ENCODE data around the gene INCA1. TPM values are rescaled to one million over a fixed set of nuclear protein-coding genes. Genes with fewer than 3 reads are reported as not detected.

The INCA1 gene
- total RNA-seq, 1 donor from 2014 or later, result 2.8 TPM

DNA sequence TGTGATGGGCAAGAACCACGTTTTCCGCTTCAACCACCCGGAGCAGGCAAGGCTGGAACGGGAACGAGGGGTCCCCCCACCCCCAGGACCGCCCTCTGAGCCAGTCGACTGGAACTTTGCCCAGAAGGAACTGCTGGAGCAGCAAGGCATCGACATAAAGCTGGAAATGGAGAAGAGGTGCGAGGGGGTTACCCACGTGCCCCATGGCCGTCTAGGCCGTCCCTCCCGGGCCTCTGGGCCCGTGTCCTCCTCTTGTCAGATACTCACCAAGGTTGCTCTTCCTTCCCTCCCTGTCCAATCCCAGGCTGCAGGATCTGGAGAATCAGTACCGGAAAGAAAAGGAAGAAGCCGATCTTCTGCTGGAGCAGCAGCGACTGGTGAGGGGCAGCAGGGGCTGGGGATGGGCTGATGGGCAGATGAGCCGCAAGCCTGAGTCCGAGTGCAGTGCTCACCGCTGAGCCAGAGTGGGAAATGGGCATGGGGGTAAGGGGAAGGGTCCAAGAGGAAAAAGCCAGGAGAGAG, 23.2 kb upstream of the INCA1 start:
- ATAC-seq (ENCODE audit: poor library complexity), result no peak
- no peak for DNase-seq
- intact Hi-C loops (cut with DNase I), result no loop called here

DNA sequence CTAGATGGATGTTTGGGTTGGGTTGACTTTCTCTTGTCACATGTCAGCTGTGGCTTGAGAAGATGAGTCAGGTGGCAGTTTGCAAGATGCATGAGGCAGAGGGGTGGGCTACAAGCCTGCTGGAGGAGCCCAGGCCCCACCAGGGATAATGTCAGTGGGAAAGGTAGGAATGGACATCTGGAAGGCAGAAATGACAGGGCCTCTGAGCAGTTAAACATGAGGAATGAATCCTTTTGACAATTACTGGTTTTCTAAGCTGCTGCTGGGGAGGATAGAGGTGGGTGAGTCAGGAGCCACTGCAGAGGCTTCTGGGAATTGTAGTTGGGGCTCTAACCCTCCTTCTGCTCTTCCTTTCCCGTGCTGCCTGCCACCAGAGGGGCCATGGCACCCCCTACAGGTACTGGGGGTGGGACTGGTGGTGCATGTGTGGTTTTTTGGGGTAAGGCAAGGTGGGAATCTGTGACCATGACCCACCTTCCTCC, 22.2 kb upstream of the INCA1 start:
- intact Hi-C loops (cut with DNase I), result no loop called here
- no peak for ATAC-seq (ENCODE audit: poor library complexity)
- DNase-seq, result no peak

DNA sequence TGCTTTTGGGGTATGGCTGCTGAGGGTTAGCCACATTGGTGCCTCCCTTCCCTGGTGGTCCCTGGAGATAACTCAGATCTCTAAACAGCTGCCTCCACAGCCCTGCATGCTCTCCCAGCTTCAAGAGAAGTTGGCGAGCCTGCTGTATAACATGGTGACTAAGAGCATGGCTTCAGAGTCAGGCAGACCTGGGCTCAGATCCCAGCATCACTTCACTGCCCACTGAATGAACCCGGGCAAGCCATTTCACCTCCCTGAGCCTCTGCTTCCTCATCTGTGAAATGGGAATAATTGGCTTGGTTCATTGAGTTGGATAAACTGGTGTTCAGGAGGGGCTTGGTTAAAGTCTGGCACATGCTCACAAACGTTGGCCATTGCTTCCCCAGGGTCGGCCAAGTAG, 17.0 kb upstream of the INCA1 start:
- ATAC-seq (ENCODE audit: poor library complexity) (no peak), DNase-seq (no peak)
- intact Hi-C loops (cut with DNase I), result no loop called here

DNA sequence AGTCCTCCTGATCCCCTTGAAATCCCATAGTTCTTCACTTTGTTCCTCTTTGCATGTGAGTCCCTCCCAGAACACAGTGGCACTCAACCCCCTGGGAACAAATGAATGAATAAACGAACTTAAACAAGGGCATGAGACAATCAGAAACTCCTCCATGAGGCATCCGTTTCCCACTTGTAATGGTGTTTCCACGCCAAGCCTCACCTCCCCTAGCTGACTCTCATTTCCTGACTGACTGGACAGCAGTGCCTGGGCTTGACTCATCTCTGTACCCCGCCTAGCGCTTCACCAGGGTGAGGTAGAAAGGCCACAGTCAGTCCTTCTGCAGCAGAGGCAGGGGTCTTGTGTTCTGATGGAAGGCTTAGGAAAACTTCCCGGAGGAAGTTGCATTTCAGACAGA, 14.6 kb upstream of the INCA1 start:
- DNase-seq (no peak), ATAC-seq (ENCODE audit: poor library complexity) (no peak)
- intact Hi-C loops (cut with DNase I), result no loop called here

DNA sequence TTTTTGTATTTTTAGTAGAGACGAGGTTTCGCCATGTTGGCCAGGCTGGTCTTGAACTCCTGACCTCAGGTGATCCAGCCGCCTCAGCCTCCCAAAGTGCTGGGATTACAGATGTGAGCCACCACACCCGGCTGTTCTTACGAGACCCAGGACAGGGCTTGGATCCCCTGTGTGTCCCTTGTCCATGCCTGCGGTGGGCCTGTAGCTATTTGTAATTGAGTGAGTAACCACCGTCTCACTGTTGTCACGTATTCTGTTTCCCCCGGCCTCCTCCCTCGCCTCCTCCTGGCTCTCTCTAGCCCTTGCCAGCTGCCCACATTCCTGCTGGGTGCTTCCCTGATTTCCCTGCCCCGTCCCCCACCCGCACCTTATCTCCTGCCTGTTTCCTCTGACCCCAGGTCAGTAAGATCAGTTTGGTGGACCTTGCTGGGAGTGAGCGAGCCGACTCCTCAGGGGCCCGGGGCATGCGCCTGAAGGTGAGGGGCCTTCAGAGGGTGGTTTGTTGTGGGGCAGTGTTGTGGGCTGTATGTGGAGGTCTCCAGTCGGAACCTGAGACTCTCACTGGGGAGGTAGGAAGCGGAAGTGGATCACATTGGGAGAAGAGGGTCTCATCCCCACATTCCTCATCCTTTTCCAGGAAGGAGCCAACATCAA, 6.0 kb upstream of the INCA1 start:
- ATAC-seq (ENCODE audit: poor library complexity) (no peak), DNase-seq (no peak)
- intact Hi-C loops (cut with DNase I), result no loop called here

DNA sequence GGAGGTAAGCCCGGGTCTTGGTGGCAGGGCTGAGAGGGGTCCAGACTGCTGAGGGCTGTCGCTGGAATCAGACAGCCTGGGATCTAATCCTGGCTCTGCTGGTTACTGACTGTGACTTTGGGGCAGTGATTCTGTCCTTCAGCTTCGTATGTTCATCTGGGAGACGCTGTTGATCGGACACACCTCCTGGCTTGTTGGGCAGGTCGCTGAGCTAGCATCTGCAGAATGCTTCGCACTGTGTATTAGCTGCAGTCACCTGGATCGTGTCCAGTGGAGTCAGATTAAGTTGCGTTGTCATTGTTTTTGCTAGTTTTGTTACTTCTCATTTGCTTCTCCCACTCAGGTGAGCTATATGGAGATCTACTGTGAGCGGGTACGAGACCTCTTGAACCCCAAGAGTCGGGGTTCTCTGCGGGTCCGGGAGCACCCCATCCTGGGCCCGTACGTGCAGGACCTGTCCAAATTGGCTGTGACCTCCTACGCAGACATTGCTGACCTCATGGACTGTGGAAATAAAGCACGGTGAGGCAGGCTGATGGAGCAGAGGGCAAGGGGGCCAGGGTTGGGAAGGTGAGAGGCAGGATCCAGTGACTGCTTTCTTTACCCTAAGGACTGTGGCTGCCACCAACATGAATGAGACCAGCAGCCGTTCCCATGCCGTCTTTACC, 4.9 kb upstream of the INCA1 start:
- no peak for ATAC-seq (ENCODE audit: poor library complexity)
- DNase-seq, result no peak
- intact Hi-C loops (cut with DNase I), result no loop called here

DNA sequence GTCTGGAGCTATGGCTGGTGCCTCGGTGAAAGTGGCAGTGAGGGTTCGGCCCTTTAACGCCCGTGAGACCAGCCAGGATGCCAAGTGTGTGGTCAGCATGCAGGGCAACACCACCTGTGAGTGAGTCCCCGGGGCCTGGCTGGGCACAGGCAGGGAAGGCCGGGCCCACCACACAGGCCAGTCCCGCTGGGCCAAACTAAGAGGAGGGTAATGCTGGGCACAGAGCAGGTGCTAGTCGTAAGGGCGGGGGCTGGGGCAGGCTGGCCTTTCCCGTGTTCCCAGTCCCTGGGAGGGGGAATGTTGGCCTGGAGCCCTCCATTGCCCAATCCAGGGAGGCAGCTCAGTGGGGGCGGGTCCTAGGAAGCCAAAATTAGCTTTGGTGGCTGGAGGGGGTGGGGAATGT, 2.9 kb upstream of the INCA1 start:
- peak; percentile 63 for ATAC-seq (ENCODE audit: poor library complexity)

DNA sequence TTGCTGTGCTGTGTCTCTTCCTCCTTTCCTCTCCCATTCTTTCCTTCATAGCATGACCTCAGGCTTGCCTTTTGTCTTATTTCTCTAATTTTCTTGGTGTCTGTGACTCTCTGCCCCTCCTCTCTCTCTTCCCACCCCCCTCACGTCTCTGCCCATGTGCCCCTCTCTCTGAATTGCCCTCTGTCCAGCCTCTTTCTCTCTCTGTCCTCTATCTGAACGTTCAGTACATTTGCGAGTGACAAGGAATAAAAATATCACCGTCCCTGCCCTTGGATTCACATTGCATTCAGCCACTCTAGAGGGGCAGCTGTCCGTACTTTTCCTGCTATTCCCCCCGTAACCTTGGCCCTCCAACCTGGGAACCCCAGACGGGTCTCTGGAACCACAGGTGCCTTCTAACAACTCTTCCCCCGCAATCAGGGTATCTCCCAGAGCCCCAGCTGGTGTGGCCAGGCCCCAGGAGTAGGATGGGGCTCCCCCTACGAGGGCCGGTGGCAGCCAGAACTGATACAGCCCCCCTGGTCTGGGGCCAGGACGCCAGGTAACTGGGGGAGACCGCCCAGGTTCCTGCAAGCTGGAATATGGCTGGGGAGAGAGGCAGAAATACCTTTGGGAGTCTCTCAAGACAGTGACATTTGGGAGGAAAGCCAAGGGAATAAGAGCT, 2.2 kb upstream of the INCA1 start:
- intact Hi-C loops (cut with DNase I), result no loop called here
- ATAC-seq (ENCODE audit: poor library complexity), result peak; percentile 7
- DNase-seq, result no peak

More for the DNA sequence above, 2.9 kb upstream of the INCA1 start:
- intact Hi-C loops (cut with DNase I), result no loop called here
- DNase-seq, result peak; percentile 92

DNA sequence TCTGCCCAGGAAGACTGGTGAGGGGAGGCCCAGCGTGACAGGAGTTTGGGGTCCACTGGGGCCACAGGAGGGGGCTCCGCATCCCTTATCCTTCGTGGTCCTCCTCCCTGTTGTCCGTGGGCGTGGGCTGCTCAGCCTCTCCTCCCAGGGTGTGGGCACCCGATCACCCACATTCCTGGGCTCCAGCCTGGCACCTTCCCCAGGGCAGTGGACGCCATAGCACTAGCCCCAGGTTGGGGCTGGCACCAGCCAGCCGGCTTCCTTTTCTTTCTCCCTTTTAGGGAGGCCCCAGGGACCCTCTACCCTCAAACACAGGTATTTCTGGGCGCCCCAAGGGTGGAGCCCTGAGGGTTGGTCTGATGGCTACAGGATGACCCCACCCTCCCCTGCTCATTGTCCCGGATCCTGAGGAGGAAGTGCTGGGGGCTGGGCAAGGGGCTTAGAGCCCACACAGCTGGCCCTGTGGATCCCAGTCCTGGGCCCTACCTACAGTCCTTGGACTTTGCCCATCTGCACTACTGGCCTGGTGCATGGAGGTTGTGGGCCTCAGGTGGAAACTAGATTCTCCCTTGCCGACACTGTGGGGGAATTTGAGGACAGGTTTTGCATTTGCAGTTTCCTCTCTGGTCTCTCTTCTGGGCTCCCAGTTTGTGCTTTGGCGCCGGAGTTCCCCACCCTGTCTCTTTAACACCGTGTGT, 1.6 kb upstream of the INCA1 start:
- ATAC-seq (ENCODE audit: poor library complexity) (peak; percentile 1), DNase-seq (no peak)
- intact Hi-C loops (cut with DNase I), result no loop called here

DNA sequence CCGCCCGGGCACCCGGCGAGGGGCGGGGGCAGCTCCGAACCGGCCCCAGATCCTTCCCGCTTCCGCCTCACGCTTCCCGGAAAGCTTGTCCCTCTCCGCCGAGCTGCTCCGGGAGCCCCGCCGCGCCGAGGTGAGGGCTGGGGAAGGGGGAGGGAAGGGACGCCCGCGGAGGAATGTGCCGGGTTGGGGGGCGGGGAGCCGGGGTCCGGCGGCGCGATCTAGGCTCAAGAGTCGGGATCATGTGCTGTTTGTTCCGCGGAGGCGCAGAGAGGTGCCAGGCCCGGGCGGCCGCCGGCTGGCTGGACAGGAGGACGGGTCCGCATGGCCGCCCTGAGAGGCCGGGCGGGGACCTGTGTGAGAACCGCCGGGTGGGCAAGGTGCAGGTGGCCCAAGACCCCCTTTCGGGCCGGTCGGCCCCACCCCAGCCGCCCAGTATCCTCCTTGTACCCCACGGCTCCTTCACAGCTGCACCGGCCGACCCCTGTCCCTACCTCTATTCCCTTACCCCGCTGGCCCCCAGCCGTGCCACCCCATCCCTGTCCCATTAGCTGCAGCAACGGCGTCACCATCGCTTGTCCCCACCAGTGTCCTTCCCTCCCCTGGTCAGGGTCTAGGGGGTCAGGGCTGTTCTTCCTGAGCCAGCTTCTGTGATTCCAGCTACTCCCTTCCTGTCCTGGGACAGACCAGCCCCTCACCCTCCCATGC, 857 bp upstream of the INCA1 start:
- intact Hi-C loops (cut with DNase I), result no loop called here
- DNase-seq, result peak; percentile 75
- peak; percentile 23 for ATAC-seq (ENCODE audit: poor library complexity)

DNA sequence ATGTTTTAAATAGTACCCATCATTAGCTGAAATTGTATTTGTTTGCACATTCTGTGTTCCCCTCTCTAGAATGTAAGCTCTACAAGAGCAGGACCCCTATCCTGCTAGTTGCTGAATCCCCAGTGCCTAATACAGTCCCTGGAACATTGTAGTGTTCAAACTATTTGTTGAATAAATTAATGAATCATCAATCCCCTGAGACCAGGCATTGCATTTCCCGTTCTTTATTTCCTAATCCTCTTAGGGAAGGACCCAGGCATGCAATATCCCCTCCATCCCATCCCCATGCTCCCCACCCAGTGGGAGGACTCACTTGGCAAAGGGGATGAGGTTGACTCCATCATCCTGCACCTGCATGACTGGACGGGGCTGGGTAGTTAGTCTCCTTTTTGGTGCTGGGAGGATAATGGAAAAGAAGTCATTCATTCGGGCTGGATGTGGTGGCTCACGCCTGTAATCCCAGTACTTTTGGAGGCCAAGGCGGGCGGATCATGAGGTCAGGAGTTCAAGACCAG, 3.2 kb downstream of the INCA1 start:
- DNase-seq, result no peak

DNA sequence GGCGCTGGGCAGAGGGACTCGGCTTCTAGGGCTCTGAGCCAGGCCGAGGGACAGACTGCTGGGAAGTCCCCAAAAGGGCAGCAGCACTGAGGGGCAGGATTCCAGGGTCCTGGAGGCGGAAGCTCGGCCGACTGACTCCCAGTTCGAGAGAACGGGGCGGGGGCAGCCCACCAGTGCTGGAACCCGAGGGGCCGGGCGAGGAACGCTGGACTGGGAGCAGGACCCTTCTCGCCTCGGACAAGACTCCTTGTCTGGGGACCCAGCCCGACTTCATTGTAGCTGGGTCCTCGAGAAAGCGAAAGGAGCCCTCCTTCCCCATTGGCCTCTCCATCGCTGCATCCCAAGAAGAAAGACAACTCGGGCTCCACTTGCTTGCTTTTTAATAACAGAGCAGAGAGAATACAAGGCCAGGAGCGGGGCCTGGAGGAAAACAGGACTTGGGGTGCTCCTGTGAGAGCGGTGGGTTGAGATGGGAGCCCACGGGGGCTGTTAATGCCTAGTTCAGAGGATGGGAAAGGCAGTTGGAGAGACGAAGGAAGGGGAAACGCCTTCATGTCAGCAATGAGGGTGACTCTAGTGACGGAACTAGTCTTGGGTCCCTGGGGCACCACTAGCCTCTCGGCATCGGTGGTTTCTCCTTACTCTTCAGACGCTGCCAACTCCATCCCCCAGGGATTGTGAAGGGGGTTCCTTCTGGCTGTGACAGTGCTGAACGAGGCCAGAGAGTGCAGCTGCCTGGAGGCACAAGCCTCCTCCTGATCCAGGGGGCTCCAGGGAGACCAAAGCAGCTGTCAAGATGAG, 9.4 kb downstream of the INCA1 start:
- ATAC-seq (ENCODE audit: poor library complexity) (peak; percentile 17), DNase-seq (peak; percentile 53)
- intact Hi-C loops (cut with DNase I), result no loop called here

More for the DNA sequence above, 3.2 kb downstream of the INCA1 start:
- ATAC-seq (ENCODE audit: poor library complexity), result no peak
- intact Hi-C loops (cut with DNase I), result no loop called here

DNA sequence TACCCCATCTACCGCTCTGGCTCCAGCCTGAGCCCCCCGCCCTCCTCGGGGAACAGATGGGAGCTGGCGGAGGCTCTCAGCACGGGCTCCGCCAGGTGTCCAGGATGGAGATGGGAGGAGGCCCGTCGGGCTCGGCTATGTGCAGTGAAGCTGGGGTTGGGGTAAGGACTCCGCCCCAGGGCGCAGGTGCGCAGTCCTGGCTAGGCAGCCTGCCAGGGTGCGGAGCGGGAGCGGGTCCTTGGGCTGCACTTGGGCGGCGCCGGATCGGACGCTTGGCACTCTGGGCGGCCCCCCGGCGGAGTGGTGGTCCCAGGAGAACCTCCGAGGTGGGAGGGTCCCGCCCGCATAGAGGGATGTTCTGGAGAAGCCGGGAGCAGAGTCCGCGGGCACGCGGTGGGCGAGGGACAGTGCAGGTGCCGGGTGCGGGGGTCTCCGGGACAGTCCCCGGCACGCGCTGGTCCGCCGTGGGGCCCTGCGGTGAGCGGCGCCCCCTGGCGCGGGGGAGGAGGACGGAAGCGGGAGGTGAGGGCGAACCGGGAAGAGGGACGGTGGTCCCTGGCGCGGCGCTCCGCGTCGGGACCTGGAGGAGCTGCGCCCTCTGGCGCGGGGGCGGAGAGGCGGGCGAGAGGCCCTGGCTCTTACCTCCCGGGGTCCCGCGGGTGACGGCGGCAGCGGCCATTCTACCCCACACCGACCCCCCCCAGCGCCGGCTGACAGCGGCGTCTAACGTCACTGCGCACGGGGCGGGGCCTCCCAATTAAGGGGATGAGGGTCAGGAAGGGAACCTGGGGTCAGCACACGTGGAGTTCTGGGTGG, 10.2 kb downstream of the INCA1 start, which contains the start of gene CAMTA2:
CAMTA2 (minus strand) TSS at position 725 of the 816 bp plus-strand sequence. CDS start 1,453 bp downstream, outside the sequence.
- ATAC-seq (ENCODE audit: poor library complexity) (peak; percentile 97), DNase-seq (peak; percentile 96)
- intact Hi-C loops (cut with DNase I), result no loop called here

DNA sequence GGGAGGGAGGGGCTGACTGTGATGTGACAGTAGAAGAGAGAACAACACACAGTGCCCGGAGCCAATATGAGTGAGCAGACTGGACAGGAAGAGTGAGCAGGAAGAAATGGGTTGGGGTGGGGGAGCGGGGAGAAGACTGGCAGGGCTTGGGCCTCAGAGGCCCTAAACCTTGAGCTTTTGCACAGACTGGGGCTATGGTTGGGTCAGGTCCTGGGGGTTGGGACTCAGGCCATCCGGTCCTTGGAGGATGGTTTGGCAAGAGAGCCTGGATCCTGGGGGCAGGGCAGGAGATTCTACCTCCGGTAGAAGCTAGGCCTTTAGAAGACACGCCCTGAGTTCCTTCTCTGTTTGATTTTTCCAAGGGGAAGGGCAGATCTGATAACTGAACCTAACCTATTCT, 10.9 kb downstream of the INCA1 start:
- no peak for ATAC-seq (ENCODE audit: poor library complexity)
- DNase-seq, result no peak
- intact Hi-C loops (cut with DNase I), result no loop called here

DNA sequence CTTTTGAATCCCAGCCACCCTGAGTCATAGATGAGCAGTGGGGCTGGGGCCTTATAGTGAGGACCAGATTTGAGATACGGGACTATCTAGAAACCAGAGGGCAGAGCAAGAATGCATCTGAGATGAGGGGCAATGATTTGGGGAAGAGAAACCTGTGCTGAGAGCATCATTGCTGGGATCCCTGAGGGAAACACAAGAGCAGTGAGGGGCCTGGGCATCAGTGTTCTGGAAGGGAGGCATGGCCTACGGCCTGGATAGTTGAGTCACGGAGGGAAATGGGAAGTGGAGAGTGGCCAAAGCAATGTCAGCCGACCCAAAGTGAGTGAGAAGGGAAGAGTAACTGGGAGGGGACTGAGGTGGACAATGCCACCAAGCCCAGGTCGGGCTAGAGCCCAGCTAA, 15.0 kb downstream of the INCA1 start:
- intact Hi-C loops (cut with DNase I), result loop anchor here (5.0 kb wide), 1 partner anchor 75 kb away; no protein-coding TSS in a partner anchor
- ATAC-seq (ENCODE audit: poor library complexity), result no peak

DNA sequence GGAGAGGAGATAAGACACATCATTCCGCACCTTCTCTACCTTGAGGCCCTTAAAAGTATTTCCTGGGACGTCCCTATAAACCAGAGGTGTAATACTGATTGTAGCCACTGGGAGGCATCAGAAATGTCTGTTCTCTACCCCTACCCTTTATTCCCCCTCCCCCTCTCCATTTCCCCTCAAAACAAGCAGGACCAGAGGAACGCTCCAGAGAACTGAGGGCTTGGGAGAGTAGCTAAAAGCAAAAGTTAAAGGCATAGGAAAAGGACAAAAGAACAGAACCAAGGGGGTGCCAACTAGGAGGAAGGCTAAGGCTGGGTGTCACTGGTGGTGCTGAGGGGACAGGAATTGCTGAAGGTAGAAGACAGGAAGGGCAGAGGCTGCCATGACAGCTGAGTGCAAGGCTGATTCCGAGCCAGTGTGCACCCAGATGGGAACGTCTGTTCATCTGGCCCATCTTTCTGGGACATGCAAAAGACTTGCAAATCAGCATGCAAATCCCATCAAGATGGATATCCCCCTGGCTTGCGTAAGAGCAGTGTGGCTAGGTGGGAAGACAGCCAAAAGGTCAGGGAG, 16.6 kb downstream of the INCA1 start:
- DNase-seq (no peak), ATAC-seq (ENCODE audit: poor library complexity) (peak; percentile 53)
- intact Hi-C loops (cut with DNase I), result loop anchor here (5.0 kb wide), 1 partner anchor 73 kb away; no protein-coding TSS in a partner anchor

More for the DNA sequence above, 15.0 kb downstream of the INCA1 start:
- no peak for DNase-seq
